GM10266 (cell line): ENCODE data around the gene GID4.

Experiments
- DNase-seq: peaks from one replicate; pipeline ENCODE4 v3.0.0; 2012; ENCODE audit errors: extremely low spot score
- CTCF ChIP-seq: IDR thresholded peaks from 2 replicates; pipeline ENCODE4 v1.5.1; 2012; ENCODE audit warnings: mild to moderate bottlenecking, low read depth; ENCODE audit not compliant: control insufficient read depth, insufficient read depth; ENCODE audit errors: missing control alignments

GID4 gene

GRCh38 chr17:18115517-18115916, 76.3 kb downstream of the GID4 start:
- DNase-seq = no peak
- no peak for TF ChIP-seq CTCF

- DNase-seq = no peak
- TF ChIP-seq CTCF = no peak
These were observed 76.9 kb downstream of the GID4 start for GRCh38 chr17:18116078-18116477.

- DNase-seq = no peak
- no peak for TF ChIP-seq CTCF
These were observed 78.3 kb downstream of the GID4 start for GRCh38 chr17:18117533-18117932.
